SK-N-SH (cell line): Measurements from ENCODE around the gene PYCR2. TPM values are rescaled to one million over a fixed set of nuclear protein-coding genes. Genes with fewer than 3 reads are reported as not detected.

Experiments used
- CTCF ChIA-PET: fragments of 300-600, 350-600 bp; formaldehyde crosslinking; extraction: SDS; loops from one replicate; lab custom pipeline; 2021; lab: Yijun Ruan, JAX
- POLR2A ChIA-PET: fragments of 350-600 bp; sonication (Branson Sonifier 250); formaldehyde crosslinking; extraction: SDS; loops from one replicate; lab custom pipeline; 2020; ENCODE audit warnings: antibody characterized with exemption, inconsistent platforms; lab: Yijun Ruan, JAX
- DNase-seq: peaks from one replicate; pipeline ENCODE4 v3.0.0; 2012
- H2AFZ ChIP-seq: fragments of 200-600 bp; sonication (generic); 2 replicates; pipeline ENCODE4 v1.8.1; 2016; ENCODE audit warnings: antibody characterized with exemption, mild to moderate bottlenecking, low read depth
- H3F3A ChIP-seq: fragments of 200-600 bp; sonication (generic); replicated peaks from 2 replicates; pipeline ENCODE3; 2016; ENCODE audit warnings: antibody characterized with exemption, mild to moderate bottlenecking; ENCODE audit not compliant: insufficient read depth
- H3K27ac ChIP-seq, 2 experiments: fragments of 200-500 bp in 1 of 2; fragments of 200-600 bp in 1 of 2; sonication (Bioruptor generic) in 1 of 2; sonication (generic), shearing (Covaris generic) in 1 of 2; 2 replicates each; pipeline versions ENCODE4 v1.5.1 to v1.6.1; 2014 to 2016; ENCODE audit warnings: low read depth in 2 of 2, inconsistent platforms in 1 of 2, low read length in 1 of 2, mild to moderate bottlenecking in 1 of 2, mixed read lengths in 1 of 2
- H3K27me3 ChIP-seq: fragments of 200-600 bp; sonication (generic), shearing (Covaris generic); 2 replicates; pipeline ENCODE4 v1.6.1; 2016; ENCODE audit warnings: mixed run types; ENCODE audit not compliant: insufficient read depth
- H3K36me3 ChIP-seq, 2 experiments: fragments of 200-500 bp in 1 of 2; fragments of 200-600 bp in 1 of 2; sonication (Bioruptor generic) in 1 of 2; sonication (generic) in 1 of 2; replicated peaks in 1 of 2; 2 replicates each; pipeline versions ENCODE3 to v1.5.1; 2014 to 2016; ENCODE audit warnings: low read length in 1 of 2, mild to moderate bottlenecking in 1 of 2; ENCODE audit not compliant: insufficient read depth in 2 of 2, control insufficient read depth in 1 of 2
- H3K4me1 ChIP-seq, 2 experiments: fragments of 200-500 bp in 1 of 2; fragments of 200-600 bp in 1 of 2; sonication (Bioruptor generic) in 1 of 2; sonication (generic), shearing (Covaris generic) in 1 of 2; 2 replicates each; pipeline versions ENCODE4 v1.5.1 to v1.6.1; 2014 to 2016; ENCODE audit warnings: low read depth in 1 of 2, low read length in 1 of 2, mixed run types in 1 of 2; ENCODE audit not compliant: insufficient read depth in 2 of 2, control insufficient read depth in 1 of 2
- H3K4me2 ChIP-seq: fragments of 200-600 bp; sonication (generic), shearing (Covaris generic); 2 replicates; pipeline ENCODE4 v1.6.1; 2017; ENCODE audit warnings: mixed run types
- H3K4me3 ChIP-seq, 2 experiments: fragments of 200-500 bp in 1 of 2; fragments of 200-600 bp in 1 of 2; sonication (Bioruptor generic) in 1 of 2; sonication (generic), shearing (Covaris generic) in 1 of 2; 2 replicates each; pipeline versions ENCODE4 v1.5.1 to v1.8.1; 2014 to 2016; ENCODE audit warnings: low read depth in 2 of 2, inconsistent platforms in 1 of 2, low read length in 1 of 2, mild to moderate bottlenecking in 1 of 2, mixed read lengths in 1 of 2, moderate library complexity in 1 of 2
- H3K79me2 ChIP-seq: fragments of 200-600 bp; sonication (generic); 2 replicates; pipeline ENCODE4 v1.8.1; 2017; ENCODE audit warnings: mild to moderate bottlenecking; ENCODE audit not compliant: insufficient read depth
- H3K9ac ChIP-seq: fragments of 200-600 bp; sonication (generic); 2 replicates; pipeline ENCODE4 v1.6.1; 2017; ENCODE audit warnings: mixed run types
- H3K9me2 ChIP-seq: fragments of 200-600 bp; sonication (generic); 2 replicates; pipeline ENCODE4 v1.6.1; 2017; ENCODE audit warnings: mixed run types
- H3K9me3 ChIP-seq: fragments of 200-600 bp; sonication (generic); 2 replicates; pipeline ENCODE4 v1.6.1; 2017; ENCODE audit warnings: mixed run types, mild to moderate bottlenecking, moderate library complexity
- H4K20me1 ChIP-seq: fragments of 200-600 bp; sonication (generic); 2 replicates; pipeline ENCODE4 v1.6.1; 2017; ENCODE audit warnings: mild to moderate bottlenecking, mixed run types; ENCODE audit not compliant: insufficient read depth
- ELF1 ChIP-seq: IDR thresholded peaks from 2 replicates; pipeline ENCODE4 v1.4.0; 2012
- EZH2phosphoT487 ChIP-seq: fragments of 200-600 bp; sonication (generic); IDR thresholded peaks from 2 replicates; pipeline ENCODE4 v1.6.1; 2017; ENCODE audit warnings: low read depth, mixed run types, mild to moderate bottlenecking, antibody characterized with exemption, moderate library complexity, borderline replicate concordance
- FOXJ3 ChIP-seq: sonication (generic); formaldehyde crosslinking; IDR thresholded peaks from 2 replicates; pipeline ENCODE4 v1.5.1; 2020; ENCODE audit warnings: mild to moderate bottlenecking, missing genetic modification reagents
- FOXM1 ChIP-seq: IDR thresholded peaks from 2 replicates; pipeline ENCODE4 v1.4.0; 2012; ENCODE audit warnings: low read depth, mild to moderate bottlenecking
- GABPA ChIP-seq: IDR thresholded peaks from 2 replicates; pipeline ENCODE4 v1.4.0; 2012; ENCODE audit warnings: low read depth, mild to moderate bottlenecking
- JUND ChIP-seq: IDR thresholded peaks from 2 replicates; pipeline ENCODE4 v1.4.0; 2012
- NFIC ChIP-seq: IDR thresholded peaks from 2 replicates; pipeline ENCODE4 v1.4.0; 2012; ENCODE audit warnings: borderline replicate concordance
- NRF1 ChIP-seq: IDR thresholded peaks from 2 replicates; pipeline ENCODE4 v1.6.1; 2012; ENCODE audit warnings: low read depth, mild to moderate bottlenecking, low read length
- POLR2AphosphoS5 ChIP-seq: IDR thresholded peaks from 2 replicates; pipeline ENCODE4 v1.6.1; 2012; ENCODE audit warnings: low read depth, low read length
- RAD21 ChIP-seq: IDR thresholded peaks from 2 replicates; pipeline ENCODE4 v1.6.1; 2012; ENCODE audit warnings: mild to moderate bottlenecking, low read length
- REST ChIP-seq: IDR thresholded peaks from 2 replicates; pipeline ENCODE4 v1.6.1; 2012; ENCODE audit warnings: mild to moderate bottlenecking, low read depth, low read length, moderate library complexity
- RXRA ChIP-seq: IDR thresholded peaks from 2 replicates; pipeline ENCODE4 v1.4.0; 2012; ENCODE audit warnings: low read depth, mild to moderate bottlenecking, borderline replicate concordance
- TAF1 ChIP-seq: IDR thresholded peaks from 2 replicates; pipeline ENCODE4 v1.6.1; 2012; ENCODE audit warnings: low read depth, mild to moderate bottlenecking, low read length, moderate library complexity, borderline replicate concordance
- TEAD4 ChIP-seq: IDR thresholded peaks from 2 replicates; pipeline ENCODE4 v1.4.0; 2012; ENCODE audit warnings: mild to moderate bottlenecking, borderline replicate concordance; ENCODE audit not compliant: insufficient read depth
- USF2 ChIP-seq: fragments of 150-350 bp; IDR thresholded peaks from 2 replicates; pipeline ENCODE4 v1.6.1; 2017; ENCODE audit warnings: antibody characterized with exemption, low read length, low read depth, borderline replicate concordance
- WGBS: methylation state at CpG from one replicate; pipeline ENCODE4 v1.1.6; 2017; ENCODE audit warnings: low lambda C conversion rate; 5-methylcytosine and 5-hydroxymethylcytosine counted together
- polyA plus RNA-seq, 3 experiments: library from polyadenylated mRNA; depleted of rRNA; stranded (reverse); fragments of >200 nt; gene quantifications; 2 replicates each; pipeline ENCODE4 v1.2.3, GENCODE V29; 2012

PYCR2 gene
- polyA plus RNA-seq, 1 of the 3 experiments (the other 2 are of a cell fraction), result 95.3 TPM

DNA sequence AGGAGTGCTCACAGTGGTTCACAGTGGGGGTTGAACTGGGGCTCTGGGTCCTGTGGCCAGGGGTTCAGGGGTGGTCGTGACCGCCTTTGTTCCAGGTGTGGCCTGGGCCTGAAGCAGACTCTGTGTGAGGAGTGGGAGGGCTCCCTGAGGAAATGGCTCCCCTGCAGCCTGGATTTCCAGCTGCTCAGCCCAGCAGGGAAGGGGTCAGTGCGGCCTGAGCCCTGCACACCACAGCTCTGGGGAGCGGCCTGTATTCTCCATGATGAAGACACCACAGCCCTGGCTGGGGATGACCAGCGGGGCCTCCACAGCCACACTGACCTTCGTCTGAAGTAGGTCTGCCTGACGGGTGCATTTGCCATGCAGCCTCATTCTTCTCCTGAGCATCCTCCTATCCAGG lies 16.7 kb downstream of the PYCR2 start:
- TF ChIP-seq ELF1 (no peak), TEAD4 (no peak), TAF1 (no peak)
- Histone ChIP-seq H3F3A (peaks cover 4% of the 10 kb centered on the region), H3K36me3 (no peaks in the 10 kb centered on the region), H4K20me1 (no peaks in the 10 kb centered on the region), H3K4me1 (peaks cover 0 to 4% of the 10 kb centered on the region in 2 experiments; a peak in 1 of 4 replicates), H3K27ac (no peak overlapping the region), H3K79me2 (no peaks in the 10 kb centered on the region), H3K9me3 (no peaks in the 10 kb centered on the region), H3K4me3 (no peak overlapping the region), H3K4me2 (no peak overlapping the region), H2AFZ (no peak overlapping the region), H3K27me3 (no peaks in the 10 kb centered on the region), H3K9me2 (no peaks in the 10 kb centered on the region), H3K9ac (no peak overlapping the region)
- DNase-seq, result no peak
- POLR2A ChIA-PET, result no interaction called here
- CTCF ChIA-PET, result interaction anchor here (1.1 kb wide), 1 partner anchor 80 kb away, joined by 3 read pairs; no protein-coding TSS in a partner anchor
- 100% methylated on average over 2 of the region's 7 CpGs for WGBS

- no peaks in the 10 kb centered on the region for H4K20me1 ChIP-seq
- H2AFZ ChIP-seq, result no peak overlapping the region
- no peaks in the 10 kb centered on the region for H3K9me3 ChIP-seq
- no peak for DNase-seq
- TF ChIP-seq USF2 (no peak), RXRA (no peak), JUND (no peak), POLR2AphosphoS5 (no peak), FOXM1 (no peak), RAD21 (no peak), NFIC (no peak), REST (no peak), NRF1 (no peak), ELF1 (no peak), FOXJ3 (CRISPR knock-in tag) (no peak), EZH2phosphoT487 (no peak), GABPA (no peak)
- H3K79me2 ChIP-seq, result no peaks in the 10 kb centered on the region
- H3K36me3 ChIP-seq, result no peaks in the 10 kb centered on the region
- 83% methylated on average over 4 of the region's 6 CpGs for WGBS
- H3K4me3 ChIP-seq, result no peak overlapping the region
- peaks cover 4% of the 10 kb centered on the region for H3F3A ChIP-seq
- H3K4me1 ChIP-seq, result peaks cover 0 to 4% of the 10 kb centered on the region in 2 experiments; a peak in 1 of 4 replicates
- POLR2A ChIA-PET, result no interaction called here
- CTCF ChIA-PET, result interaction anchor here (0.9 kb wide), 1 partner anchor 30 kb away, joined by 4 read pairs; no protein-coding TSS in a partner anchor
- H3K9me2 ChIP-seq, result no peaks in the 10 kb centered on the region
- no peak overlapping the region for H3K27ac ChIP-seq
- no peak overlapping the region for H3K4me2 ChIP-seq
- H3K27me3 ChIP-seq, result no peaks in the 10 kb centered on the region
- H3K9ac ChIP-seq, result no peak overlapping the region
These were observed 17.6 kb downstream of the PYCR2 start for GRCh38 chr1:225906467-225906866.
